ENCODE measurements around the gene JPT2. TPM values are rescaled to one million over a fixed set of nuclear protein-coding genes. Genes with fewer than 3 reads are reported as not detected.
A peak's percentile ranks its signal among the peaks of the same experiment; 100 is the strongest.

JPT2 gene
- total RNA-seq, 1 donor from 2014 or later: 48.7 TPM

GRCh38 chr16:1650131-1650530, 27.9 kb upstream of the JPT2 start:
- POLR2A ChIA-PET: interaction anchor here (0.7 kb wide), 2 partner anchors 14 to 1199 kb away, joined by 3 to 4 read pairs; no protein-coding TSS in a partner anchor
- CTCF ChIA-PET: no interaction called here
- no peaks in the 10 kb centered on the region for H3K27me3 Mint-ChIP-seq
- no peak for ATAC-seq (ENCODE audit: low read depth)
- peak overlapping the region; percentile 24 for H3K27ac Mint-ChIP-seq
- no peaks in the 10 kb centered on the region for H3K9me3 Mint-ChIP-seq
- no peak for TF ChIP-seq CTCF (IDR thresholded peaks at IDR 0.05)
- intact Hi-C loops (cut with micrococcal nuclease): no loop called here
- no peak for DNase-seq
- H3K4me3 Mint-ChIP-seq: no peak overlapping the region
- H3K36me3 Mint-ChIP-seq (ENCODE audit: low read depth): peaks cover 52% of the 10 kb centered on the region
- peaks cover 37% of the 10 kb centered on the region for H3K4me1 Mint-ChIP-seq

GRCh38 chr16:1651094-1651973, 26.7 kb upstream of the JPT2 start:
- Mint-ChIP-seq H3K36me3 (ENCODE audit: low read depth) (peaks cover 49% of the 10 kb centered on the region), H3K27me3 (no peaks in the 10 kb centered on the region), H3K27ac (no peak overlapping the region), H3K9me3 (no peaks in the 10 kb centered on the region), H3K4me1 (peaks cover 32% of the 10 kb centered on the region), H3K4me3 (no peak overlapping the region)
- intact Hi-C loops (cut with micrococcal nuclease): no loop called here
- TF ChIP-seq CTCF (IDR thresholded peaks at IDR 0.05): no peak
- POLR2A ChIA-PET: no interaction called here
- no peak for ATAC-seq (ENCODE audit: low read depth)
- DNase-seq: no peak
- CTCF ChIA-PET: no interaction called here

- CTCF ChIA-PET: no interaction called here
- intact Hi-C loops (cut with micrococcal nuclease): no loop called here
- Mint-ChIP-seq H3K27ac (no peak overlapping the region), H3K27me3 (no peaks in the 10 kb centered on the region), H3K4me3 (no peak overlapping the region), H3K36me3 (ENCODE audit: low read depth) (peaks cover 44% of the 10 kb centered on the region), H3K4me1 (peaks cover 26% of the 10 kb centered on the region), H3K9me3 (no peaks in the 10 kb centered on the region)
- DNase-seq (no peak), ATAC-seq (ENCODE audit: low read depth) (no peak)
- no peak for TF ChIP-seq CTCF (IDR thresholded peaks at IDR 0.05)
- POLR2A ChIA-PET: no interaction called here
These were observed 26.1 kb upstream of the JPT2 start for GRCh38 chr16:1651974-1652312.

GRCh38 chr16:1653023-1653422, 25.1 kb upstream of the JPT2 start:
- ATAC-seq (ENCODE audit: low read depth) (no peak), DNase-seq (no peak)
- Mint-ChIP-seq H3K27me3 (no peaks in the 10 kb centered on the region), H3K9me3 (no peaks in the 10 kb centered on the region), H3K36me3 (ENCODE audit: low read depth) (peaks cover 47% of the 10 kb centered on the region), H3K27ac (no peak overlapping the region), H3K4me3 (no peak overlapping the region), H3K4me1 (peaks cover 20% of the 10 kb centered on the region)
- intact Hi-C loops (cut with micrococcal nuclease): no loop called here
- POLR2A ChIA-PET: no interaction called here
- CTCF ChIA-PET: no interaction called here
- no peak for TF ChIP-seq CTCF (IDR thresholded peaks at IDR 0.05)

GRCh38 chr16:1654505-1655268, 23.4 kb upstream of the JPT2 start:
- TF ChIP-seq CTCF (IDR thresholded peaks at IDR 0.05): no peak
- Mint-ChIP-seq H3K27ac (no peak overlapping the region), H3K4me1 (peaks cover 9% of the 10 kb centered on the region), H3K4me3 (no peak overlapping the region), H3K27me3 (no peaks in the 10 kb centered on the region), H3K36me3 (ENCODE audit: low read depth) (peaks cover 53% of the 10 kb centered on the region), H3K9me3 (no peaks in the 10 kb centered on the region)
- POLR2A ChIA-PET: no interaction called here
- ATAC-seq (ENCODE audit: low read depth) (no peak), DNase-seq (no peak)
- intact Hi-C loops (cut with micrococcal nuclease): no loop called here
- CTCF ChIA-PET: no interaction called here
